ENCODE results near the gene ITGA4. TPM values are rescaled to one million over a fixed set of nuclear protein-coding genes. Genes with fewer than 3 reads are reported as not detected.

Gene ITGA4
- total and polyA plus RNA-seq, 9 of the 15 experiments (the other 6 are each of a cell fraction or from before 2014, with no cell fraction given) = 0.06 to 0.81 (median 0.27) TPM

DNA sequence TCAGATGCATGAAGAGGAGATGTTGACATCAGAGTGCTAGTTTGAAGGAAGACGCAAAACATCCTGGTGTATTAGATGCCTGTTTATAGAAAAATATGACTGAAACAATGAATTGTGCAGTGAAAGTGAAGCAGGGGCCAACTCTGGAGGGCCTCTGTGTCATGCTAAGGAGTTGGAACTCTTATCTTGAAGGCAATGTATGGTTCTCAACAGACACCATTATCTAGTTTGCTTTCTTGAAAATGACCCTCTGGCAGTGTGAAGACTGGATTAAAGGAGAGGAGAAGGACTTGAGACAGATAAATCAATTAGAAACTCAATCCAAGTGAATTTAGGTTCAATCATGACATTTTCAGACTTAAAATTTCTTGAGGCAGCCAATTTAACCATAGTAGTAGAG, 63.1 kb downstream of the ITGA4 start:
- ATAC-seq (no peak), FAIRE-seq (no peak), DNase-seq (ENCODE audit: extremely low read depth in 1 of 4, low spot score in 3 of 4) (no peak)
- H3K27ac ChIP-seq (ENCODE audit: extremely low read depth, low read depth, low read length) = no peak overlapping the region
- intact Hi-C loops (cut with micrococcal nuclease) (no loop called here), in situ Hi-C loops (cut with MboI) (no loop called here)
- H3K9me3 ChIP-seq (replicated peaks; ENCODE audit: control insufficient read depth, insufficient read depth, low read depth, low read length) = no peaks in the 10 kb centered on the region
- H3K9ac ChIP-seq (ENCODE audit: insufficient read depth in 1 of 2, low read depth in 2 of 2, low read length in 2 of 2) = no peak overlapping the region
- H4K20me1 ChIP-seq (replicated peaks; ENCODE audit: control insufficient read depth, insufficient read depth, low read length) = no peaks in the 10 kb centered on the region
- H3K36me3 ChIP-seq (ENCODE audit: control insufficient read depth, insufficient read depth, low read length) = no peaks in the 10 kb centered on the region
- no peak overlapping the region for H3K4me2 ChIP-seq (ENCODE audit: insufficient read depth, low read length)
- TF ChIP-seq GABPB2 (CRISPR knock-in tag; conservative IDR thresholded peaks at IDR 0.05) = no peak
- no peak for TF ChIP-seq TOE1 (IDR thresholded peaks at IDR 0.05; ENCODE audit: borderline replicate concordance)
- TF ChIP-seq TOE1 (CRISPR knock-in tag; IDR thresholded peaks at IDR 0.05; ENCODE audit: borderline replicate concordance, low read depth) = no peak
- TF ChIP-seq SMAD1 (IDR thresholded peaks at IDR 0.05; ENCODE audit: low read depth, low read length, partially characterized antibody) = no peak
- TF ChIP-seq ZNF408 (CRISPR knock-in tag; IDR thresholded peaks at IDR 0.05; ENCODE audit: low read depth) = no peak
- TF ChIP-seq, protein P1, sequence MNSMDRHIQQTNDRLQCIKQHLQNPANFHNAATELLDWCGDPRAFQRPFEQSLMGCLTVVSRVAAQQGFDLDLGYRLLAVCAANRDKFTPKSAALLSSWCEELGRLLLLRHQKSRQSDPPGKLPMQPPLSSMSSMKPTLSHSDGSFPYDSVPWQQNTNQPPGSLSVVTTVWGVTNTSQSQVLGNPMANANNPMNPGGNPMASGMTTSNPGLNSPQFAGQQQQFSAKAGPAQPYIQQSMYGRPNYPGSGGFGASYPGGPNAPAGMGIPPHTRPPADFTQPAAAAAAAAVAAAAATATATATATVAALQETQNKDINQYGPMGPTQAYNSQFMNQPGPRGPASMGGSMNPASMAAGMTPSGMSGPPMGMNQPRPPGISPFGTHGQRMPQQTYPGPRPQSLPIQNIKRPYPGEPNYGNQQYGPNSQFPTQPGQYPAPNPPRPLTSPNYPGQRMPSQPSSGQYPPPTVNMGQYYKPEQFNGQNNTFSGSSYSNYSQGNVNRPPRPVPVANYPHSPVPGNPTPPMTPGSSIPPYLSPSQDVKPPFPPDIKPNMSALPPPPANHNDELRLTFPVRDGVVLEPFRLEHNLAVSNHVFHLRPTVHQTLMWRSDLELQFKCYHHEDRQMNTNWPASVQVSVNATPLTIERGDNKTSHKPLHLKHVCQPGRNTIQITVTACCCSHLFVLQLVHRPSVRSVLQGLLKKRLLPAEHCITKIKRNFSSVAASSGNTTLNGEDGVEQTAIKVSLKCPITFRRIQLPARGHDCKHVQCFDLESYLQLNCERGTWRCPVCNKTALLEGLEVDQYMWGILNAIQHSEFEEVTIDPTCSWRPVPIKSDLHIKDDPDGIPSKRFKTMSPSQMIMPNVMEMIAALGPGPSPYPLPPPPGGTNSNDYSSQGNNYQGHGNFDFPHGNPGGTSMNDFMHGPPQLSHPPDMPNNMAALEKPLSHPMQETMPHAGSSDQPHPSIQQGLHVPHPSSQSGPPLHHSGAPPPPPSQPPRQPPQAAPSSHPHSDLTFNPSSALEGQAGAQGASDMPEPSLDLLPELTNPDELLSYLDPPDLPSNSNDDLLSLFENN (IDR thresholded peaks at IDR 0.05; ENCODE audit: low read depth in 2 of 2, low read length in 2 of 2) = no peak
- no peak for TF ChIP-seq ZFP36 (IDR thresholded peaks at IDR 0.05; ENCODE audit: low read depth, low read length, partially characterized antibody)
- no peak for TF ChIP-seq MXI1 (IDR thresholded peaks at IDR 0.05; ENCODE audit: low read depth, low read length)
- TF ChIP-seq, protein P2, sequence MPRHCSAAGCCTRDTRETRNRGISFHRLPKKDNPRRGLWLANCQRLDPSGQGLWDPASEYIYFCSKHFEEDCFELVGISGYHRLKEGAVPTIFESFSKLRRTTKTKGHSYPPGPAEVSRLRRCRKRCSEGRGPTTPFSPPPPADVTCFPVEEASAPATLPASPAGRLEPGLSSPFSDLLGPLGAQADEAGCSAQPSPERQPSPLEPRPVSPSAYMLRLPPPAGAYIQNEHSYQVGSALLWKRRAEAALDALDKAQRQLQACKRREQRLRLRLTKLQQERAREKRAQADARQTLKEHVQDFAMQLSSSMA (CRISPR knock-in tag; IDR thresholded peaks at IDR 0.05) = no peak
- TF ChIP-seq SMC3 (conservative IDR thresholded peaks at IDR 0.05; ENCODE audit: insufficient read depth, low read depth, low read length) = no peak
- TF ChIP-seq, protein P3, sequence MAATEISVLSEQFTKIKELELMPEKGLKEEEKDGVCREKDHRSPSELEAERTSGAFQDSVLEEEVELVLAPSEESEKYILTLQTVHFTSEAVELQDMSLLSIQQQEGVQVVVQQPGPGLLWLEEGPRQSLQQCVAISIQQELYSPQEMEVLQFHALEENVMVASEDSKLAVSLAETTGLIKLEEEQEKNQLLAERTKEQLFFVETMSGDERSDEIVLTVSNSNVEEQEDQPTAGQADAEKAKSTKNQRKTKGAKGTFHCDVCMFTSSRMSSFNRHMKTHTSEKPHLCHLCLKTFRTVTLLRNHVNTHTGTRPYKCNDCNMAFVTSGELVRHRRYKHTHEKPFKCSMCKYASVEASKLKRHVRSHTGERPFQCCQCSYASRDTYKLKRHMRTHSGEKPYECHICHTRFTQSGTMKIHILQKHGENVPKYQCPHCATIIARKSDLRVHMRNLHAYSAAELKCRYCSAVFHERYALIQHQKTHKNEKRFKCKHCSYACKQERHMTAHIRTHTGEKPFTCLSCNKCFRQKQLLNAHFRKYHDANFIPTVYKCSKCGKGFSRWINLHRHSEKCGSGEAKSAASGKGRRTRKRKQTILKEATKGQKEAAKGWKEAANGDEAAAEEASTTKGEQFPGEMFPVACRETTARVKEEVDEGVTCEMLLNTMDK (IDR thresholded peaks at IDR 0.05; ENCODE audit: borderline replicate concordance, insufficient read depth, low read depth, low read length, poor library complexity, severe bottlenecking) = no peak
- TF ChIP-seq HDAC8 (tag; IDR thresholded peaks at IDR 0.05) = no peak
- POLR2A ChIA-PET = no interaction called here
- H3K79me2 ChIP-seq (ENCODE audit: control insufficient read depth, insufficient read depth, low read length) = no peaks in the 10 kb centered on the region
- H3K4me1 ChIP-seq (replicated peaks in 1 of 2; ENCODE audit: control insufficient read depth in 2 of 2, insufficient read depth in 2 of 2, low read length in 2 of 2) = no peaks in the 10 kb centered on the region
- no peak overlapping the region for H2AFZ ChIP-seq (ENCODE audit: low read depth, low read length)
- BruUV-seq (replicated peaks) = no TSS peak
- WGBS (ENCODE audit: insufficient coverage, low coverage, missing lambda C conversion rate) = 0% methylated on average over 1 of the region's 1 CpG
- no peak overlapping the region for H3K4me3 ChIP-seq
- H3K9me1 ChIP-seq (ENCODE audit: control insufficient read depth, insufficient read depth, low read length) = no peaks in the 10 kb centered on the region
- no peaks in the 10 kb centered on the region for H3K27me3 ChIP-seq (ENCODE audit: control insufficient read depth in 2 of 2, insufficient read depth in 2 of 2, low read length in 2 of 2)
- CTCF ChIA-PET (ENCODE audit: low intra/inter-chr PET ratio) = no interaction called here

Data from K562 (cell line).